Thoracic aorta (tissue), 2 donors: ENCODE measurements around the gene SKIC3. TPM values are rescaled to one million over a fixed set of nuclear protein-coding genes. Genes with fewer than 3 reads are reported as not detected.

Experiments used
- ATAC-seq: fragments of 150-250 bp; one replicate; pipeline ENCODE4 v1.8.0; 2017; ENCODE audit warnings: low read depth; ENCODE audit not compliant: insufficient number of reproducible peaks, low FRiP score
- DNase-seq: peaks from one replicate; pipeline ENCODE4 v3.0.0-alpha.2; 2020; ENCODE audit warnings: low spot score
- H3K27ac ChIP-seq, 2 donors: fragments of 200-600 bp; sonication (generic); 1 replicate in 1 of 2; 2 replicates in 1 of 2; pipeline ENCODE4 v1.5.1; 2016; ENCODE audit warnings: mild to moderate bottlenecking in 2 of 2, moderate library complexity in 2 of 2
- H3K27me3 ChIP-seq: fragments of 200-600 bp; sonication (generic); replicated peaks from 2 replicates; pipeline ENCODE4 v1.6.0; 2016; ENCODE audit warnings: mild to moderate bottlenecking; ENCODE audit not compliant: insufficient read depth
- H3K36me3 ChIP-seq: fragments of 200-600 bp; sonication (generic); one replicate; pipeline ENCODE4 v1.5.1; 2016
- H3K4me1 ChIP-seq, 2 donors: fragments of 200-600 bp; sonication (generic); 1 replicate in 1 of 2; 2 replicates in 1 of 2; pipeline versions ENCODE4 v1.5.1 to v1.6.0; 2016; ENCODE audit warnings: low read depth in 2 of 2, mild to moderate bottlenecking in 1 of 2; ENCODE audit not compliant: control insufficient read depth in 1 of 2
- H3K4me3 ChIP-seq: fragments of 200-600 bp; sonication (generic); 2 replicates; pipeline ENCODE4 v1.5.1; 2016; ENCODE audit warnings: mild to moderate bottlenecking
- H3K9me3 ChIP-seq: fragments of 200-600 bp; sonication (generic); 2 replicates; pipeline ENCODE4 v1.5.1; 2016
- CTCF ChIP-seq: fragments of 200-600 bp; sonication (generic); IDR thresholded peaks from one replicate; pipeline ENCODE4 v1.5.1; 2019; ENCODE audit warnings: antibody characterized with exemption
- total RNA-seq, 2 donors: library from RNA; depleted of rRNA; stranded (reverse); fragments of >200 nt; gene quantifications; one replicate each; pipeline versions ENCODE4 v1.1.0 to v1.2.3, GENCODE V29; 2016

SKIC3 gene
- total RNA-seq, 2 donors from 2014 or later, result 53.2 to 78.0 TPM

GRCh38 chr5:95526871-95527270 is 27.9 kb downstream of the SKIC3 start:
- no peak for DNase-seq
- Histone ChIP-seq H3K4me1 (no peaks in the 10 kb centered on the region), H3K27me3 (no peaks in the 10 kb centered on the region), H3K4me3 (no peak overlapping the region), H3K27ac (no peak overlapping the region), H3K9me3 (no peaks in the 10 kb centered on the region), H3K36me3 (peaks cover 17% of the 10 kb centered on the region)
- ATAC-seq, result no peak
- no peak for TF ChIP-seq CTCF

- Histone ChIP-seq H3K4me1 (no peaks in the 10 kb centered on the region), H3K36me3 (peaks cover 19% of the 10 kb centered on the region), H3K27me3 (no peaks in the 10 kb centered on the region), H3K27ac (no peak overlapping the region), H3K4me3 (no peak overlapping the region), H3K9me3 (no peaks in the 10 kb centered on the region)
- no peak for DNase-seq
- no peak for ATAC-seq
- no peak for TF ChIP-seq CTCF
These were observed 30.4 kb downstream of the SKIC3 start for GRCh38 chr5:95524423-95524822.

GRCh38 chr5:95520206-95520605 is 34.6 kb downstream of the SKIC3 start:
- no peak for TF ChIP-seq CTCF
- peaks cover 37% of the 10 kb centered on the region for H3K36me3 ChIP-seq
- ATAC-seq (no peak), DNase-seq (no peak)
- H3K27ac ChIP-seq, result no peak overlapping the region
- H3K27me3 ChIP-seq, result no peaks in the 10 kb centered on the region
- H3K4me1 ChIP-seq, result no peaks in the 10 kb centered on the region
- H3K9me3 ChIP-seq, result no peaks in the 10 kb centered on the region
- H3K4me3 ChIP-seq, result no peak overlapping the region

- DNase-seq (no peak), ATAC-seq (no peak)
- no peak for TF ChIP-seq CTCF
- peaks cover 36% of the 10 kb centered on the region for H3K36me3 ChIP-seq
- no peak overlapping the region for H3K4me3 ChIP-seq
- H3K9me3 ChIP-seq, result no peaks in the 10 kb centered on the region
- H3K27ac ChIP-seq, result no peak overlapping the region
- H3K4me1 ChIP-seq, result no peaks in the 10 kb centered on the region
- no peaks in the 10 kb centered on the region for H3K27me3 ChIP-seq
These were observed 35.1 kb downstream of the SKIC3 start for GRCh38 chr5:95519681-95520080.

- ATAC-seq (no peak), DNase-seq (no peak)
- Histone ChIP-seq H3K27me3 (no peaks in the 10 kb centered on the region), H3K4me3 (no peak overlapping the region), H3K9me3 (no peaks in the 10 kb centered on the region), H3K4me1 (no peaks in the 10 kb centered on the region), H3K36me3 (peaks cover 30% of the 10 kb centered on the region), H3K27ac (no peak overlapping the region)
- TF ChIP-seq CTCF, result no peak
These were observed 35.6 kb downstream of the SKIC3 start for GRCh38 chr5:95519151-95519550.
